HL-60/S4 treated with retinoic acid at 250 ng/mL for 4 days and 3 days (cell line): ENCODE measurements around the gene NR2C2.
"Not testable (repeated sequence)": the region's sequence is repeated elsewhere in the genome, so short reads cannot be mapped to it uniquely, and the experiment has no call there.

Experiments used
- in situ Hi-C: fragments of 300-500 bp; cut with MboI; formaldehyde crosslinking; loops from 2 replicates; pipeline ENCODE4 v1.7.0; 2022; ENCODE audit warnings: low sequenced_read_pairs

The NR2C2 gene

DNA sequence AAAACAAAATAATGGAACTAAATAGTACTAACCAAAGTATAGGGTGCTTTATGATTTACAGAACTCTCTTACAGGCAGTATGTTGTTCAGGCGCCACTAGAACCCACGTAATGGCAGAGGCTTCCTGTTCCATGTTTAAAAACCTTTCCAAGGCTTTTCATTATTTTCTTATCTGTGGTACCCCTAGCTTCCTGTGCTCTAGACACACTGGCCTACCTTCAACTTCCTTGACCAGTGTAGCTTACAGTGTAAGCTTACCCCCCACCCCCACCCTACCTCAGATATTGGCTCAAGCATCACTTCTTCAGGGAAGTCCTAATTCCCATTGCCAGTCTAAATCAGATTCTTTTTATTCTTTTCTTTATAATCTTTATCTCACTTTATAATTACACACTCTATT is 2.9 kb downstream of the NR2C2 start:
- in situ Hi-C loops, result no loop called here

DNA sequence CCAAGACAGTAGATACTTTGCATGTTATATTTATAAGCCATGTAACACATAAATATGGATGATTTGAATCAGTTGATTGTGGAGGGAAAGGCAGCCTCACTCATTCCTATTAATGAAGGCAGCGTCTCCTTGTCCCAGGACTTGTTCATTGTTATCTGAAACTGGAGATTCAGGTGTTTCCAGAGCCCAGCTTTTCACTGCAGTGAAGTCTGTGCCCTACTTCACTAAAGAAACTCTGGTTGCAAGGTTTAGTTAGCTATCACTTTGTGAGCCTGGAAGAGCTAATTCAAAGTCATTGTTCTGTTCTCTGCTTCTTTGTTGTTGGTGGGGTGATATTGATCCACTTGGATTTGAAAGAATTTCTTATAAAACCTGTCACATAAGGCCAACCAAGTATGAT is 9.8 kb downstream of the NR2C2 start:
- in situ Hi-C loops, result no loop called here

DNA sequence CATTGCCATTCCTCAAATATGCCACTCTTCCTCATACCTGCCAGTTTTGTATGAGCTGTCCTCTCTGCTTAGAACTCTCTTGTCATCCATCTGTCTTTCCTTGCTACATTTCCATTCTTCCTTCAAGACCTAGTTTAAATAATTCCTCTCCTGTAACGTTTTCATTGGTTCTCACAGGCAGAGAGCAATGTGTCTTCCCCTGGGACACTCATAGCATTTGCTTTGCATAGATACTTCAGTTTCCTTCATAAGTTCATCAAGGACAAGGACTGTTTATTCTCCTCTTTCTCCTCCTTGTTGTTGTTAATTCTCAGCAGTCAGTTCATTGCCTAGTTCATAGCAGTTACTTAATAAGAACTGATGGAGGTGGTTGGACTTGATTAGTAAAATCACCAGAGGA is 10.5 kb downstream of the NR2C2 start:
- in situ Hi-C loops, result no loop called here

DNA sequence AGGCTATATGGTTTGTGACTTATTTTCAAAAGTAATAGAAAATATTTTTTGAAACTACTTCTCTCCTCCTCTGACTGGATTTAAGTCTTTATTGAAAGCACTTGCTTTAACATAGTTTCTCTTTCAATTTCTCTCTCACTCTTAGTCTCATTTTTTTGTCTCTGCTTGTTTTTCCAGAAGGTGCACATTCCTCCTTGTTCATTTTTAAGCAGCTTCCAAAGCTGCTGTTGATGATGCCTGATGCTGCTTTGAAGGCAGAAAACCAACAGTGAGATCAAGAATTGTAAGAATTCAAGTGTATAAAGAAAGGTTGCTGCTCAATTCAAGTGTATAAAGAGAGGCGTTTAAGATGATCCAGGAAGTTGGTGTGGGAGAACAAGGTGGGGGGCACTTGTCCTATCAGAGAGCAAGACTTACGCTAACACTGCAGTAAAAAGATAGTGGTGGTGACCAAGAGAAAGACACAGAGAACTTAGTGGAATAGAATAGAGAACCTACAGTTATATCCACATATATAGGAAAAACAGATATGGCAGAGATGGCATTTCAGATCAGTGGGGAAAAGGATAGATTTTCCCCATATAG is 12.1 kb downstream of the NR2C2 start:
- in situ Hi-C loops, result no loop called here

DNA sequence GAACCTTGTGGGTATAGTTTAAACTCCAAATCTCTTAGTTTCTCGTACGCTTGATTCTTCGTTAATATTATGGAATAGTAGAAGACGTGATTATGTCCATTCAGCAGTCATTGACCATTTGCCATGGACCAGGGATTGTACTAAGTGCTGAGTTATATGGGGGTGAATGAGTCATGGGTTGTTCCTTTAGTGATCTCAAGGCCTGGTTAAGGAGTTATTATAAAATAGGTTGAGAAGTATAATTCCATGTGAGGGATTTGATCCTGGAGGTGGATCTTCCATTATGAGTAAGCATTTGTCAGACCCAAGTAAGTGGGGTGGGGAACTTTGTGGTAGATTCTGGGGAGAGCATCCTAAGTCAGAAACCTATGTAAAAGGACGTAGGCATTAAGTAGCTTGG is 15.4 kb downstream of the NR2C2 start:
- in situ Hi-C loops, result no loop called here

DNA sequence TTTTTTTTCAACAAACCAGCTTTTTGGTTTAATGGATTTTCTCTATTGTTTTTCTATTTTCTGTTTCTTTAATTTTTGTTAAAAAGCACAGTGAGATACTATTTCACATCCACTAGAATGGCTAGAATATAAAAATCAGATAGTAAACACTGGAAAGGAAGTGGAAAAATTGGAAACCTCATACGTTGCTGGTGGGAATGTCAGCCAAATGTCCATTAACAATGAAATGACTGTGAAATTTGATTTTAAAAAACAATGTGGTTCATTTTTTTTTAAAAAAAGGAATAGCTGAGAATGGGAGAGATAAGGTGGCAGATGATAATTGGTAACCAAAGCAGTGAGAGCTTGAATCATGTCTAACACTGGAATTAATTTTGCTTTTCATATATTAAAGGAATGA is 19.9 kb downstream of the NR2C2 start:
- in situ Hi-C loops, result no loop called here

DNA sequence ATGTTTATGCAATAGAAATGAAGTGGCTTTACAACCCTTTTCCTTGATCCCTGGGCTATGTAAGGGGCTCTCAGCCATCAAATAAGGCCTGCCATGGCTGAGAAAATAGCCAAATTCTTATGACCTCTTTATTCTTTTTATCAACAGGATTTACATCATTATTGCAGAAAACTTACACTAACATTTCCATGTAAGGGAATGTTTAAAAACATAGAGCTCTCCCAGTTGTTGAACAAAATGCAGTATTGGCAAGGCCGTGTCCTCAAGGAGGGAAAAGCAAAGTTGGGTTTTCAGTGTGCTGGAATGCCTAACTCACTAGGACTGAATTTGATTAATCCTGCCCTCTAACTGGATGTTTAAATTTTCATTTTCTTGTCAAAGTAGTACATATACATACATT is 22.3 kb downstream of the NR2C2 start:
- in situ Hi-C loops, result no loop called here

DNA sequence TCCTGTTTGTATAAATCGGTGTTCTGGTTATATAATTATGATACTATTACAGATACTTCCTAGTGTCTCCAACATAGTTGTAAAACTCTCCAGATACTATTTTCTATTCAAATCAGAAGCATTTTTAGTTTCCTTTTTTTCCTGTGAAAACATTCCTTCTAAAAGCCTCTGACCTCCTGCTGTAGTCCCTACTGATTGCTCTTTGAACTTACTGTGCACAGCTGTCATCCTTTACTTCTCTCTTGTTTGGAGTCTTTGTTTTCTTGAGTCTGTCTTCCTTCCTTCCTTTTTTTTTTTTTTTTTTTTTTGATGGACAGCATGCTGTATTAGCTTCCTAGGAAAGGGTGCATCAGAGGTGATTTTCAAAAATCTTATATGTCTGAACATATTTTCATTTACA is 28.9 kb downstream of the NR2C2 start:
- in situ Hi-C loops, result no loop called here

DNA sequence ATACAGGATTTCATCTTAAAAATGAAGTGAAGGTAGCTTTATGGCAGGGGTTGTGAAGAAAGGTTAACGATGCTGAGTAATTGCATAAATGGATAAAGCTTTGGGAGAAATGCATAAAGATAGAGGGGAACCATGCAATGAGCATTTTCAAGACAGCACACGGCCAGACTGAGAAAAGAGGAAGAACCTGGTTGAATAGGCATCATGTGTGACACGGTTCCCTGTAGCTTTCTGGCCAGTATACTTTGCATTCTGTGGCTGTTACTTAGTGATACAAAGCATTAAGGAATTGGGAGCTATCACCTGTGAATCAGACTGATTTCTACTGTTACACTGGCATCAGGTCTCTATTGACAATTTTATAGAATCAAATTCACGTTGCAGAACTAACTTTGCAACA is 33.3 kb downstream of the NR2C2 start:
- in situ Hi-C loops, result no loop called here

DNA sequence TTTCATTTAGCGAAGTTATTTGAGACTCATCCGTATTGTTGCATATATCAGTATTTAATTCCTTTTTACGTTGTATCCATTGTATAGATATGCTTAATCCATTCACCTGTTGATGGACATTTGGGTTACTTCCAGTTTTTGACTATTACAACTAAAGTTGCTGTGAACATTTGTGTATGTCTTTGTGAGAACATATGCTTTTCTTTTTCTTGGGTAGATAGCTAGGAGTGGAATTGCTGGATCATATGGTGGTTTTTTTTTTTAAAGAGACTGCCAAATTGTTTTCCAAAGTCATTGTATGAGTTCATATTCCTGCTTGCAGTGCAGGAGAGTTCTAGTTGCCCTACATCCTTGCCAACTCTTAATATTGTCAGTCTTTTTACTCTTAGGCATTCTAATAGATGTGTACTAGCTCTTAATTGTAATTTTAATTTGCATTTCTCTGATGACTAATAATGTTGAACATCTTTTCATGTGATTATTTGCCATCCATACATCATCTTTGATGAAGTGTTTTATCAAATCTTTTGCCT is 37.3 kb downstream of the NR2C2 start:
- in situ Hi-C loops, result no loop called here

DNA sequence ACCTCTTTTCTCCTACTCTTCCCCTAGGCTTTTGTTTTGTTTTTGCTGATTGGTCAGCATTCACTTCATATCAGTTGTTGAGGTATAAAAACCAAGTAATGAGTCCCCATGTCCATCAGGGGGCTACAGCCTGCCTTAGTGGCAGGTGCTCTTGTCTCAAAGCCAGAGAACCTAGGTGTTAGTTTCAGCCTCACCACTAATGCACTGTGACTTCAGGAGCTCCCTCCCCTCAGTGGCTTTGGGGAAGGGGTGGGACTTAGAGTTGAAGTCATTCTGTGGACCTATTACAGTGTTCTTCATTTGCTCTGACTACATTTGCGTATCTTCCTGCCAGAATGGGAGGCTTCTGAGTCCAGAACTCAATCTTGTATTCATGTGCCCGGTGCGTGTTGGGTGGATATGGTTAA is 41.6 kb downstream of the NR2C2 start:
- in situ Hi-C loops, result no loop called here

DNA sequence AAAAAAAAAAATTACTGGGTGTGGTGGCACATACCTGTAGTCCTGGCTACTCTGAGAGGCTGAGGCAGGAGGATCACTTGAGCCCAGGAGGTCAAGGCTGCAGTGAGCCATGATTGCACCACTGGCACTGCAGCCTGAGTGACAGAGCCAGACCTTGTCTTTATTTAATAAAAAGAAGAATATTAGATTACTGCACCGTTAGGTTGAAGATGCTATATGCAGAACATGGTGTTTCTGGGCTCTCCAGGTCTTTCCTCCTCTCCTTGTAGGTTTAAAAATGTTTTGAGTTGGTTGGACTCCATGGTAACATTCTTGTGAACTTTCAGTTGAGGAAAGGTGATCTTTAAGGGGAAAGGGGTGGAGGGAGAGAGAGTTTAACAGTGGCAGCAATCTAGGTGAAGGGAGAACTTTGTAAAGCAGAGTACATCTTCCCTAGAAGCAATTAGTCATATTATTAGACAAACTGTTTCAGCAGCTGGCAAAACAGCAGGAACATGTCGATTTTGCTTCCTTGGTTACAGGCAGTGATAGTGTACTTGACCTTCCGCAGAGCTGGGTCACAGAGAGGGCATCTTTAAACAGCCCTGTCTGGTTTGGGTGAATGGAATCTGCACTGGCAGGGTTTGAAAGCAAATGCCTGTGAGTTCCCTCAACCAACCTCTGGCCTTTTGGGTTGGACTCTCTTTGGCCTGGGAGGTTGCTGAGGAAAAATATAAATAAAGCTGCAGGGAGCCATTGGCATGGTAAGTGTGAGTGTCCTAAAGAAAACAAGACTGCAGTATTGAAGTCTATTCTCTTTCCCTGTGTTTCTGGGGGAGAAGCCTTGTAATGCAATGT is 42.8 kb downstream of the NR2C2 start:
- in situ Hi-C loops, result no loop called here

DNA sequence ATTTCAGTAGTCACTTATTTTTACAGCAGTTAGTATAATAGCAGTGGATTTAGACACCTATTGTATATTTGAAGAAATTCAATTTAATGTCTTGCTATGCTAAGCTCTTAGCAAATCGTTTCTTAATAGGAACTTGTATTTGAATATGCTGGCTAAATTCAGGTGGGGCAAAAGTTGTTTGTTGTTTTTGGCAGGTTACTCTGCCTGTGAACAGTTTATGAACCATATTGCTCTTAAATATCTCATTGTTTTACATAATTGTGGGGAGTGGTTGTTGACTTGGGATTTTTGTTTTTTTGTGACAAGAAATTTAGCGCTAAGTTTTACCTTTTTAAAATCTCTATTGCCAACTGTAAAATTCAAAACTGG is 43.4 kb downstream of the NR2C2 start:
- in situ Hi-C loops, result no loop called here

DNA sequence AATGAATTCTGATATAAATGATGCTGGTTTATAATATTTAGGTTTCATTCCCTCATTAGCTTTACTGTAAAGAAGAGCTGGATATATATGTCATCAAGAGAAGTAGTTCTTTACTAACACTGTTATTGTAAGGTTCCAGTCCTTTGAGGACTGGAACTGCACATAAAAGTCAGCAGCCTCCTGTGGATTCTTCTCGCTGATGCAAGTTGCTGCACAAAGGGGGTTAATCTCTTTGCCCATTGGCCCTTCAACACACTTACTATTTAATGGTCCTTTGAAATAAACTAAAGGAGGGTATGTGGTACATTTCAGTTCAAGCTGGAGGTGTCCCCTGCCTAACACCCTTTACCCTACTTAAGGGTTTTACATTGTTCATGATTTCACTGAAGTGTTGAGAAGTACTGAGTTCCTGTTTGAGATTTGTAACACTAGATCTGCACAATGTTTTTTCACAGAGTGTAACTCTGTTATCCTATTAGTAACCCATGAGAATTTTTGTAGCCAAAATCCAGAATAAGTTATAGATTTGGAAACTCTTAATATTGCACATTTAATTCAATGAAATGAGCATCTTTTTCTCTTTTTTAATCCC is 43.9 kb downstream of the NR2C2 start:
- in situ Hi-C loops, result no loop called here

DNA sequence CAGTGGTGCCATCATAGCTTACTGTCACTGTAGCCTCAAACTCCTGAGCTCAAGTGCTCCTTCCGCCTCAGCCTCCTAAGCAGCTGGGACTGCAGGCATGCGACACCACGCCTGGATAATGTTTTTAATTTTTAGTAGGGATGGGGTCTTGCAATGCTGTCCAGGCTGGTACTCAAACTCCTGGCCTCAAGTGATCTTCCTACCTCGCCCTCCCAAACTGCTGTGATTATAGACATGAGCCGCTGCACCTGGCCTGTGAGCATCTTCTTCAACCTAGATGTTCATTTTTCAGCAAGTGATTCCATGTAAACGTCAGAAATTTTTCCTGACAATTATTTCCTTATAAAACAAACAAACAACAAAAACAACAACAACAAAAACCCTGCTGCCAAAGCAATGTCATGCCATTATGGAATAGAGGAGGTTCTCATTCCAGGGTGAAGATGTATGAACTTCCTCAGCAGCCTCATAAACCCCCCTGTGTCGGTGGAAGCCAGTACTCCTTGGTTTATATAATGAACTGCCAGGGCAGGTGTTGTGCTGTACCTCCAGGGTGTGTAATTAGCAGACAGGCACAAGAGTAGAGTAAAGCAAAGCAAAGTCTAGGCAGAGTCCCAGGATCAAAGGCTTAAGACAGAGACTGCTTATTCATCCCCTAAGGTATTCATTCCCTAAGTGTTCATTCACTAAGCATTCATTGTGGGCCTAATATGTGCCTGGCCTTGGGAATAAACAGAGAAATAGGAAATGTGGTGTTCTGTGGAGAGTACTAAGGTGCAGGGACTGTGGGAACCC is 44.6 kb downstream of the NR2C2 start:
- in situ Hi-C loops, result no loop called here

DNA sequence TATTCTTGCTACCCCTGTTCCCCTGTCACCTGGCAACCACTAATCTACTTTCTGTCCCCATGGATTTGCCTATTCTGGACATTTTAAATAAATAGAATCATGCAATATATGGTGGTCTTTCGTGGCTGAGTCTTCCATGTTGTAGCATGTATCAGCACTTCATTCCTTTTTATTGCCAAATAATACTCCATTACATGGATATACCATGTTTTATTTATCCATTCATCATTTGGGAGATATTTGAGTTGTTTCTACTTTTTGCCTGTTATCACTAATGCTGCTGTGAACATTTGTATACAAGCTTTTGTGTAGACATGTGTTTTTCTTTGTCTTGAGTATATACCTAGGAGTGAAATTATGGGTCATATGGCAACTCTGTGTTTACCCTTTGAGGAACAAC is 50.6 kb downstream of the NR2C2 start:
- in situ Hi-C loops, result no loop called here

DNA sequence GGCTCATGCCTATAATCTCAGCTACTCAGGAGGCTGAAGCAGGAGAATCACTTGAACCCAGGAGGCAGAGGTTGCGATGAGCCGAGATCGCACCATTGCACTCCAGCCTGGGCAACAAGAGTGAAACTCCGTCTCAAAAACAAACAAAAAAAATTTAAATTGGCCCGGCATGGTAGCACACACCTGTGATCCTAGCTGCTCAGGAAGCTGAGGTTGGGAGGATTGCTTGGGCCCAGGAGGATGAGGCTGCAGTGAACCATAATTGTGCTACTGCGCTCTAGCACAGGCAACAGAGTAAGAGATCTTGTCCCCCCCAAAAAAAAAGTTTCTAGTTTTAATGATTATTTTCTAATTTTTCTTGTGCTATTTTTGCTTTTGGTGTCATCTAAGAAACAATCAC is 51.8 kb downstream of the NR2C2 start:
- in situ Hi-C loops, result not testable (repeated sequence)

DNA sequence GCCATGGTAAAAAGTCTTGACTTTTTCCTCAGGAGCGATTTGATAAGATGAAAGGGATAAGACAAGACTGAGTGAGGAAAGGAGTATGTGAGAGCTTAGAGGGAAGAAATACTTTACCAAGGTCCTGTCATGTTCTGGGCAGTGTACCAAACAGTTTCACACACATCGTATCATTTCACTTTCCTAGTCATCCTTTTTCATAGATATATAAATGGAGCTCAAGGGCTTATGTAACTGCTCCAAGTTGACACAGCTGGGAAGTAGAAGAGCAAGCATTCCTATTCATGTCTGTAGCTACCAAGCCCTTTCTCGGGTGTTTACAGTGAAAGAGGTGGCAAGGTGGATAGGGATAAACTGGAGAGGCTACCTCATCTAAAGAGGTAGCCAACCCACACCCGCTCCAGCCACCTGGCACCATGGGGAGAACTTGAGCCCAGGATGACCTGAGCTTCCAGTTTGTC is 60.3 kb downstream of the NR2C2 start:
- in situ Hi-C loops, result no loop called here

DNA sequence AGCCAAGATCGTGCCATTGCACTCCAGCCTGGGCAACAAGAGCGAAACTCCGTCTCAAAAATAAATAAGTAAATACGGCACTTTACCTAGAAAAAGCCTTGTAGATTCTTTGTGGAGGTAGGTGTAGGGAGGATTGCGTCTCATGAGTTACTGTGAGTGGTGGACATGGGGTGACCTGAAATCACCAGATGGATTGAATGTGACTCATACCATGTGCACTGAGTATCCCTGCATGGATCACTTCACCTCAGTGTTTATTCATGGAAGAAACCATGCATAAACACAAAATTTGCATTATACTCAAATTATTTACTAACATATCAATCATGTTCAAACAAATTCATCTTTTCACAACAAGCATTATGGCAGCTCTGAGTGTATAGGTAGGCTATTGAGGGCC is 61.8 kb downstream of the NR2C2 start:
- in situ Hi-C loops, result no loop called here

DNA sequence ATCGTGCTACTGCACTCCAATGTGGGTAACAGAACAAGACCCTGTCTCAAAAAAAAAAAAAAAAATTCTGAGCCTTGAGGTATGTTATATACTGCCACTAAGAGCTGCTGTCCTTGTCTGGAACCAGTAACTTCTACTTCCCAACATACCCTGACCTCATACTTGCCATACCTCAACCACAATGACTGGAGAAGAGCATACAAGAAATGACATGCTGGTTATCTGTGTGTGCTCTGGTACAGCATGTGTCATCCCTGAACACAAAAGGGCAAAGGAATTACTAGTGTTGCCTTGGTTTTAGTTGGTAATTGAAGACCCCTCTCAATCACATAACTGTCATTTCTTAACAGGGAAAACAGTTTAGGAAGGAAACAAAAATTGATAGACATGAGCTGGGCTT is 63.3 kb downstream of the NR2C2 start:
- in situ Hi-C loops, result no loop called here

DNA sequence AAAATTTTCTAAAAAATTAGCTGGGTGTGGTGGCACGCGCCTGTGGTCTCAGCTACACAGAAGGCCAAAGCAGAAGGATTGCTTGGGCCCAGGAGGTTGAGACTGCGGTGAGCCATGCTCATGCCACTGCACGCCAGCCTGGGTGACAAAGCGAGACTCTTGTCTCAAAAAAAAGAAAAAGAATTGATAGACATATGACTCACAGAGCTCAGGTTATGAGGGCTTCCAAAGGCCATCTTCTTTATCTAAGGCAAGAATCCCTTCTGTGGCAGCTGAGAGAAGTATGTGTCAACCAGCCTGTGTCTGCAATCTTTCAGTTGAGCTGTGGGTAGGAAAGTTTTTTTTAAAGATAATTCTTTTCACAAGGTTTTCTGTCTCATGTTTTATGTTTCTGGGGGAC is 63.8 kb downstream of the NR2C2 start:
- in situ Hi-C loops, result no loop called here
